ENCODE data around the gene C10orf143. TPM values are rescaled to one million over a fixed set of nuclear protein-coding genes. Genes with fewer than 3 reads are reported as not detected.

C10orf143 gene
- total RNA-seq, 1 donor = 1.8 TPM

Other genes starting within 250 kb of the C10orf143 start
- gene EBF3, start 146.6 kb downstream of the C10orf143 start, total RNA-seq = not detected
- gene GLRX3, start 25.6 kb upstream of the C10orf143 start, total RNA-seq = 34.1 TPM

All from mononuclear cell (primary cell).